ENCODE results near the gene PLCG2.
"Not testable (repeated sequence)": the region's sequence is repeated elsewhere in the genome, so short reads cannot be mapped to it uniquely, and the experiment has no call there.

PLCG2 gene

DNA sequence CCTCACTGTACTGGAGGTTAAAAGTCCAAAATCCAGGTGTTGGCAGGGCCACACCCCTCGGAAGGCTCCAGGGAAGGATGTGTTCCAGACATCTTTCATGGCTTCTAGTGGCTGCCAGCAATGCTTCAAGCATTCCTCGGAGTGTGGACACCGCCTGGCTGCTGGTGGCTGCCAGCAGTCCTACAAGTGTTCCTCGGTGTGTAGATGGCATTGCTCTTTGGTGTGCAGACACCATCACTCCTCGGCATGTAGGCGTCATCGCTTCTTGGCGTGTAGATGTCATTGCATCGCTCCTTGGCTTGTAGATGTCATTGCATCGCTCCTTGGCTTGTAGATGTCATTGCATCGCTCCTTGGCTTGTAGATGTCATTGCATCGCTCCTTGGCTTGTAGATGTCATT lies 98.4 kb downstream of the PLCG2 start:
- not testable (repeated sequence) for DNase-seq (ENCODE audit: low spot score)

DNA sequence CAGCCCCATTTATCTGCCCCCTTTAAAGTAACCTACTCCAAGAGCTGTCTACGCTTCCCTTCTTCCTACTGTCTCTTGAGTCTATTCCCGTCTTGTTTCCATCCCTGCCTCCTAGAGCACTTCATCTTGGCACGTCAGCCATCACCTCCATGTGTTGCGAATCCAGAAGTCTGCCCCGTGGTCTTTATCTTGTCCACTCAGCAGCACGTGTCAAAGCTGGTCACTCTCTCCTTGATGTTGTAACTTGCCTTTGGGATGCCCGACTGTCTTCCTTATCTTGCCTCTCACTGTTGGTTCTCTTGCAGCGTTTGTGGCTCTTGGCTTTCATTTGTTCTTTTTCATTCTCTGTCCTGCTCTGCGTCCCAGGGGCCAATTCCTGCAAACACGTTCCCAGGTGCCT lies 99.4 kb downstream of the PLCG2 start:
- DNase-seq (ENCODE audit: low spot score), result no peak

DNA sequence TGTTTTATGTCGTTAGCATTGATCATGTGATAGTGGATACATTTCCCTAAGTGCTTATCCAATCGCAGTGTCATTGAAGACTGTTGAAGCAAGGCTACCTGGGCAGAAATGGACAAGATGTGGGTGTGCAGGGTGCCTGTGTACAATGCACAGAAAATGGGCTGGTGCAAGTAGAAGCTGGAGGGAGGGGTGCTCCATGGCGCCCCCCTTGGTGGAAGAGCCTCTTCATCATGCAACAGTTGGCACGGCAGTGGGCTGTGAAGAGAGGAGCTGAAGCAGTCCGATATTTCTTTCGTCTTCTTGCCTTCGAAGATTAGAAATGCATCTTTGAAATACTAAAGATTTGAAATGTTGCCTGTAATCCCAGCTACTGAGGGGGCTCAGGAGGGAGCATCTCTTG lies 100.5 kb downstream of the PLCG2 start:
- no peak for DNase-seq (ENCODE audit: low spot score)

- DNase-seq (ENCODE audit: low spot score), result no peak
Measured at GRCh38 chr16:81880816-81881215, 101.7 kb downstream of the PLCG2 start.

DNA sequence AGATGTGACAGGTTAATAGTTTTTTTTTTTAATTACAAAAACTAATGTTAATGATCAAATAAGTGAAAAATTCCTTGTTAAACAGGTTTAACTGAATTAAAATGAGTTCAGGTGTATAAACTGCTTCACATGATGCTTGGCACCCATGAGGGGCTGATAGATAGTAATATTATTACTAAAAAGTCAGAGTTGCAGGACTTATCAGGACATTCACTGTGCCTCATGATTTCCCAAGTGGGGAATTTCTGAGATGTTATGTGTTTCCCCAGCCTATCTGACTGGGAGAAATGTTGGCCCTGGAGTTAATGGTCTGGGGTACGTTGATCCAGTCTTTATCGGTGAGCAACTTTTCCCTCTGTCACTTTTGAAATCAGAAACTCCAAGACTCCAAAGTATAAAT lies 102.1 kb downstream of the PLCG2 start:
- no peak for DNase-seq (ENCODE audit: low spot score)

DNA sequence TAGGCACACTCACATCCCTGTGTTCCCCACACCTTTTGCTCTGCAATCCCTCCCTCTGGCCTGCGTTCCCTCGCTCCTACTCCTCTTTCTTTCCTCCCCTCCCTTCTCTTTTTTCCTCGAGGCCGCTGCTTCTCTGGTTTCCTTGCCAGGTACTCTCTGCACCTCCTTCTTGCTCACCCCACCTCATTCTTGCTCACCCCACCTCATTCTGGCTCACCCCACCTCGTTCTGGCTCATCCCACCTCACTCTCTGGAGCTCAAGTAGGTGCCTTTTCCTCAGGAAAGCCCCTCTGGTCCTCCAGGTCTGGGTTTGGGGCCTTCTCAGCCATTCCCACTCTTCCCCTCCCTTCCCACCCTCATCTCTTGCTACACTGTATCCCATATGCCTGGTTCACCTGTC lies 103.5 kb downstream of the PLCG2 start:
- no peak for DNase-seq (ENCODE audit: low spot score)

- no peak for DNase-seq (ENCODE audit: low spot score)
Measured at GRCh38 chr16:81883235-81883634, 104.1 kb downstream of the PLCG2 start.

- no peak for DNase-seq (ENCODE audit: low spot score)
Measured at GRCh38 chr16:81885976-81886586, 107.0 kb downstream of the PLCG2 start.

DNA sequence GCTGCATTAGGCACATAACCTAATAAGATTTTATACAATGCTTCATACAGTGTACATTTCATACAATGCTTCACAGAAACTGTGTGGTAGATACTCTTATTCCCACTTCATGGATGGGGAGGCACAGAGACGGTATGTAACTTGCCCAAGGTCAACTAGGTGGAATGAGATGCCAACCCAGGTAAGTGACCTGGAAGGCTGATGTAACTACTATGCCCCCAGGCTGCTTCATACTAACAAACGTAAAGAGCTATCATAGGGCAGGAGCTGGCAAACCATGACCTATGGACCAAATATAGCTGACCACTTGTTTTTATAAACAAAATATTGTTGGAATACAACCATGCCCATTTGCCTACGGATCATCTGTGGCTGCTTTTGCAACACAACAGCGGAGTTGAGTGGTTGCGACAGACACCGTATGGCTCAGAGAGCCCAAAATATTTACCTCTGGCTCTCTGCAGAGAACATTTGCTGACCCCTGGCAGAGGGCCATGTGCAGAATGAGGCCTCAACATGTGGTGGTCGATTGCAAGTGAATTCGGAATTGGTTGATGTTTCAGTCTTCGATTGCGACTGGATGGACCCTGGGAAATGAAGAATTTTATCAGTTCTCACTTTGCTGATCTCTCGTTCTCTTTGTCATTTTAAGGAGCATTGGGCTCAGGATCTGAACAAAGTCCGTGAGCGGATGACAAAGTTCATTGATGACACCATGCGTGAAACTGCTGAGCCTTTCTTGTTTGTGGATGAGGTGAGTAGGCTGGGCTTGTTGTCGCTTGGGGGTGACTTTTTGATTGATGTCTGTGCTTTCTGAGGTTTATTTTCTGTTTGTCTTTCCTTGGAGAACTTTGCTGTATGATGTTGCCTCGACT lies 109.7 kb downstream of the PLCG2 start:
- DNase-seq (ENCODE audit: low spot score), result no peak

- DNase-seq (ENCODE audit: low spot score), result no peak
Measured at GRCh38 chr16:81891736-81892364, 112.8 kb downstream of the PLCG2 start.

GRCh38 chr16:81894592-81894991 lies 115.5 kb downstream of the PLCG2 start:
- no peak for DNase-seq (ENCODE audit: low spot score)

- DNase-seq (ENCODE audit: low spot score), result no peak
Measured at GRCh38 chr16:81896902-81897301, 117.8 kb downstream of the PLCG2 start.

- DNase-seq (ENCODE audit: low spot score), result no peak
Measured at GRCh38 chr16:81899601-81900000, 120.5 kb downstream of the PLCG2 start.

DNA sequence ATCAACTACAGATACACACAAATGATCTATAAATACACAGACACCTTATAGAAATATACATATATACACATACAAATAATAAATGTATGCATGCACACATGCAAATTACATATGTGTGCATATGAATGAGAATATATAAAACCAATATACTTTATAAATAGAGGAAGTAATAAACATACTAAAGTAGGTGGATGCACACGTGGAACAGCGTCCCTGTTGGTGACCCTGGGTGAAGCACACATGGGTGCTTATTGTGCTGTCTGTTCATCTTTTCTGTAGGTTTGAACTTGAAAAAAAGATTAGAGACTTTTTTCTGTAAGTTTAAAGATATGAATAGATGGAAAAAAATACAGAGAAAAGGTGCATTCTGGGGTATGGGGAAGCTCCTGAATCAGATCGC lies 120.9 kb downstream of the PLCG2 start:
- no peak for DNase-seq (ENCODE audit: low spot score)

- DNase-seq (ENCODE audit: low spot score), result no peak
Measured at GRCh38 chr16:81900456-81900855, 121.4 kb downstream of the PLCG2 start.

DNA sequence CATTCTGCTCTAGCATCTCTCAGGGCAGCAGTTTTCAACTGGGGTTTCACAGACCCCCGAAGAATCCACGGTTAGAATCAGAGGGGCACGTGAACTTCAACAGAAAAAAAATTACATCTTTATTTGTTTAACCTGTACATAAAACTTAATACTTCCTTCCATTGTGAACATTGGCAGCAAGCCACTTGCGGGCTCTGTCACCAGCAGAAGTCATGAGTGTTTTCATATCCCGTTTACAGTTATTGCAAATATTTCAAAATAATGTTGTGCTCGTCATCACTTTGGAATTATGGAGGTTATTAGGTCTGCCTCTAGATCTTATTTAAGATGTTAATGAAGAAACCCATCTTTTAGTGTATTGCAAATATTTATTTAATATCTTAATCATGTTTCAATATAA lies 122.4 kb downstream of the PLCG2 start:
- no peak for DNase-seq (ENCODE audit: low spot score)

GRCh38 chr16:81902025-81902424 lies 122.9 kb downstream of the PLCG2 start:
- no peak for DNase-seq (ENCODE audit: low spot score)

DNA sequence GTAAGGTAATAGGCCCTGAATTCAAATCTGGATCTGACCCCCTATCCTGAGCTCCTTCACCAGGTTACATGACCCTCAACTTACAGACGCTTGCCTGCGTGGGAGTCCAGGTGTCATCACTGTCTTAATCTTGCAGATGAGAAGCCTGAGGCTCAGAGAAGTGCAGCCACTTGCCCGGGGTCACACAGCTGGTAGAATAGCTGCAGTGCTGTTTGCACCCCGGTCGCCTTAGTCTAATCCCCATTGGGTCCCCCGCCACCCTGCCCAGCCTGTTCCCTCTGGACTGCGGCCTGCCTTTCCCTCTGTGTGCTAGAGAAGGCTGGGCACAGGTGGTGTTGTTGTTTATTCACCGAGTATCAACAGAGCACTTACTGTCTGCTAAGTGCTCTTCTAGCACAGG lies 125.2 kb downstream of the PLCG2 start:
- DNase-seq (ENCODE audit: low spot score), result no peak

DNA sequence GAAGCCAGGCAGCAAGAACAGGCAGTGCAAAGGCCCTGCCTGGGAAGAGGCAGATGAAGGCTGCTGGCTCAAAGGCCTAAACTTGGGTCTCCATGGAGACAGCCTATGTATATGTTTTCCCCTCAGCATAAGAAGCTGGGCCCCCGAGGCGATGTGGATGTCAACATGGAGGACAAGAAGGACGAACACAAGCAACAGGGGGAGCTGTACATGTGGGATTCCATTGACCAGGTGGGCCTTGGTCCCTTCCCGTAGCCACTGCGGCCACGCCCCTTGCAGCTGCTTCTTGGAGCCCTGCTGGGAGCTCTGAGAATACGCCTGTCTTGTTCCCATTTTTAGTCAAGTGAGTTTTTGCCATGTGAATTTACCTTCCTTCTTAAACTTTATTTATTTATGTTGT lies 126.2 kb downstream of the PLCG2 start:
- no peak for DNase-seq (ENCODE audit: low spot score)

DNA sequence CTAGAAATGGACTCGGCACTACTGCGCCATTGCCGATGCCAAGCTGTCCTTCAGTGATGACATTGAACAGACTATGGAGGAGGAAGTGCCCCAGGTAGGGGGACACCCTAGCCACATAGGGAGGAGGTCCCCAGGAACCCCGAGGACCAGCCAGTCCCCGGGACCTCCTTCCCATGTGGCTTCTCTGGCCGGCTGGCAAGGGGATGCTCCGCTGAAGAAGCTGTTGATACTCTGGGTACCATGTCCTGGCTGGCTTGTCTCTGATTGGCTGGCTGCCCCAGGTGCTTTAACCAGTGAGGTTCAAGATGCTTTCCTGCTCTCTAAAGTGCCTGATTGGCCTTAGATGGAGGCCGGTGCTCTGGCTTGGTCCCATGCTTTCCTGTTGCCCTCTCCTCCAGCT lies 128.6 kb downstream of the PLCG2 start:
- DNase-seq (ENCODE audit: low spot score), result no peak

DNA sequence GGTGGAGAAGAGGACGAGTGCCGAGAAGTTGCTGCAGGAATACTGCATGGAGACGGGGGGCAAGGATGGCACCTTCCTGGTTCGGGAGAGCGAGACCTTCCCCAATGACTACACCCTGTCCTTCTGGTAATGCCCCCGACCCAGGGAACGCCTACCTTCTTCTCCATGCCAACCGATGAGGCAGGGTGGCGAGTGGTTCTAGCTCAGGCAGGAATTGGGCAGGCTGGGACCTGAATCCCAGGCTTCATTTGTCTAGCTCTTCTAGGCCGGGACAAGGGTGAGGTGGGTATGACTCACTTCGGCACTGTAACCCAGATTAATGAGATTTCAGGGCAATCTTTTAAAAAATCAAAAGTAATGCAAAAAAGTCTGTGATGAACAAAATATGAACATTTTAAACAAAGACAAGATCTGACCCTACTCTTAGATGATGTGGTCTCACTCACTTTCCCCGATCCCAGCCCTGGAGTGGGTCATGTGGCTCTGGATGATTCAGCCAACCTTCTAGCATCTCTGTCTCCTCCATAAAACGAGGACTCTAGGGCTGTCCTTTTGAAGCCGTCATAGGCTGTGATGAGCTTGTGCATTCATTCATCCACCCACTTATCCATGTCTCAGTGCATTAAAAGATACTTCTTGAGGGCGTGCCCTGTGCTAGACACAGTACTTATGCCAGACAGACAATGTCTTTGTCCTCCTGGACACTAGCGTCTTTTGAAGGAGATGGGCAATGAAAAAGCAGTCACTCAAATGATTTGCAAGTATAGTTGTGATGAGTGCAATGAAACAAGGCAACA lies 129.6 kb downstream of the PLCG2 start:
- no peak for DNase-seq (ENCODE audit: low spot score)

GRCh38 chr16:81910366-81910885 lies 131.3 kb downstream of the PLCG2 start:
- no peak for DNase-seq (ENCODE audit: low spot score)
